Upper lobe of left lung (tissue), 4 donors: ENCODE data around the gene GPC2.
"Not testable (repeated sequence)": the region's sequence is repeated elsewhere in the genome, so short reads cannot be mapped to it uniquely, and the experiment has no call there.

Experiments
- POLR2AphosphoS5 ChIP-seq, 2 donors: sonication (generic); formaldehyde crosslinking; IDR thresholded peaks; one replicate each; pipeline ENCODE4 v1.5.1; 2017; ENCODE audit warnings: antibody characterized with exemption in 2 of 2
- TF ChIP-seq, protein P1 (sequence below), 6 experiments: fragments of 450-650 bp in 4 of 6; fragments of 200-600 bp in 2 of 6; sonication (generic) in 2 of 6; IDR thresholded peaks; one replicate each; pipeline ENCODE4 v1.5.1; 2016 to 2019; ENCODE audit warnings: antibody characterized with exemption in 6 of 6

- TF ChIP-seq, protein P1, sequence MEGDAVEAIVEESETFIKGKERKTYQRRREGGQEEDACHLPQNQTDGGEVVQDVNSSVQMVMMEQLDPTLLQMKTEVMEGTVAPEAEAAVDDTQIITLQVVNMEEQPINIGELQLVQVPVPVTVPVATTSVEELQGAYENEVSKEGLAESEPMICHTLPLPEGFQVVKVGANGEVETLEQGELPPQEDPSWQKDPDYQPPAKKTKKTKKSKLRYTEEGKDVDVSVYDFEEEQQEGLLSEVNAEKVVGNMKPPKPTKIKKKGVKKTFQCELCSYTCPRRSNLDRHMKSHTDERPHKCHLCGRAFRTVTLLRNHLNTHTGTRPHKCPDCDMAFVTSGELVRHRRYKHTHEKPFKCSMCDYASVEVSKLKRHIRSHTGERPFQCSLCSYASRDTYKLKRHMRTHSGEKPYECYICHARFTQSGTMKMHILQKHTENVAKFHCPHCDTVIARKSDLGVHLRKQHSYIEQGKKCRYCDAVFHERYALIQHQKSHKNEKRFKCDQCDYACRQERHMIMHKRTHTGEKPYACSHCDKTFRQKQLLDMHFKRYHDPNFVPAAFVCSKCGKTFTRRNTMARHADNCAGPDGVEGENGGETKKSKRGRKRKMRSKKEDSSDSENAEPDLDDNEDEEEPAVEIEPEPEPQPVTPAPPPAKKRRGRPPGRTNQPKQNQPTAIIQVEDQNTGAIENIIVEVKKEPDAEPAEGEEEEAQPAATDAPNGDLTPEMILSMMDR (IDR thresholded peaks at IDR 0.05), result not testable (repeated sequence)
- not testable (repeated sequence) for TF ChIP-seq POLR2AphosphoS5 (IDR thresholded peaks at IDR 0.05)
Observed at GRCh38 chr7:100183090-100183489, 5.9 kb upstream of the GPC2 start.
